Endometrial microvascular endothelial cells (primary cell): ENCODE results near the gene TNFSF10. TPM values are rescaled to one million over a fixed set of nuclear protein-coding genes. Genes with fewer than 3 reads are reported as not detected.
"Not testable (repeated sequence)": the region's sequence is repeated elsewhere in the genome, so short reads cannot be mapped to it uniquely, and the experiment has no call there.

Experiments
- in situ Hi-C: cut with HindIII; loops from 2 replicates; pipeline ENCODE4 v1.10.0; 2017; ENCODE audit warnings: low sequenced_read_pairs, low pct_unique_long_range_greater_than_20kb; ENCODE audit errors: inconsistent ontology term
- total RNA-seq: library from RNA; depleted of rRNA; stranded (reverse); fragments of >200 nt; gene quantifications from one replicate; pipeline ENCODE4 v1.2.3, GENCODE V29; 2015; ENCODE audit errors: inconsistent ontology term

The TNFSF10 gene
- total RNA-seq, 1 donor from 2014 or later: 3.5 TPM

- in situ Hi-C loops: not testable (repeated sequence)
These were observed 1.1 kb downstream of the TNFSF10 start for GRCh38 chr3:172521837-172522726.

DNA sequence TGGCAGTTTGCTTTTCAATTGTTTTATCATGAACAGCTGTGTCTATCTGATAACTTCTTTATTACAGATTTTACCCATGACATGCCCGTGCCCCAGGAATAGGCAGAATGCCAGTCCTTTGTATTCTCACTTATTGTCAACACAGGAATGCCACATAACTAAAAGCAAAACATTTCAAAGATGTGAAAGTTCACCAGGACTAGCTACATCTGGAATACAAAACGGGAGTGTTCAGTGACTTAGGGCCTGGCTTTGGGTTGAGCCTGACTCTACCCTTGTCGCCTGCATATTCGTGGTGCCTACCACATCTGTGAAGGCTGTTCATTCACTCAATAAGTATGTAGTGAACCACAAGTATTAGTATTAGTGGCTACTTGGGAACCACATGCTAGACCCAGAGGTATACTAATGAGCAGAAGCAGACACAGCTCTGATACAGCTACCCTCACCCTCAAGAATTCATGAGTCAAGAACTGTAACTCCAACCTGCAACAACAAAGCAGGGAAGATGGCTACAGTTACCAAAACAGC is 2.9 kb downstream of the TNFSF10 start:
- in situ Hi-C loops: no loop called here

DNA sequence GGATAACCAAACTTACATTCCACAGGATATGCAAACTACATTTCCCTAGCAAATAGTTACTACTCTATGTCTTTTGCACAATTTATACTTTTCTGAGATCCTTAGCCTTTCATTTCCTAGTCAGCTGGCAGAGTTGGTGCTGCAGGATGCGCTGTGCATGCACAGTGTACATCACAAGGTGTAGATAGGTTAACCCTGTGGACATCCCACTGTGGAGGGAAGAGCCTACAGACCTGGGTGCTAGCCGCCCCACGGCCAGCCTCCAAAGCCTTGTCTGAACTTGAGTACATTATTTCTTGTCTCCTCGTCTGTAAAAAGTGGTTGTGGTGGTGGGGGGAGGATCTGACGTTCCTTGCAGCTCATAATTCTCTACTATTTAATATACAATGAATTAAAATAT is 3.5 kb downstream of the TNFSF10 start:
- in situ Hi-C loops: no loop called here

- in situ Hi-C loops: no loop called here
These were observed 4.1 kb downstream of the TNFSF10 start for GRCh38 chr3:172518929-172519640.

DNA sequence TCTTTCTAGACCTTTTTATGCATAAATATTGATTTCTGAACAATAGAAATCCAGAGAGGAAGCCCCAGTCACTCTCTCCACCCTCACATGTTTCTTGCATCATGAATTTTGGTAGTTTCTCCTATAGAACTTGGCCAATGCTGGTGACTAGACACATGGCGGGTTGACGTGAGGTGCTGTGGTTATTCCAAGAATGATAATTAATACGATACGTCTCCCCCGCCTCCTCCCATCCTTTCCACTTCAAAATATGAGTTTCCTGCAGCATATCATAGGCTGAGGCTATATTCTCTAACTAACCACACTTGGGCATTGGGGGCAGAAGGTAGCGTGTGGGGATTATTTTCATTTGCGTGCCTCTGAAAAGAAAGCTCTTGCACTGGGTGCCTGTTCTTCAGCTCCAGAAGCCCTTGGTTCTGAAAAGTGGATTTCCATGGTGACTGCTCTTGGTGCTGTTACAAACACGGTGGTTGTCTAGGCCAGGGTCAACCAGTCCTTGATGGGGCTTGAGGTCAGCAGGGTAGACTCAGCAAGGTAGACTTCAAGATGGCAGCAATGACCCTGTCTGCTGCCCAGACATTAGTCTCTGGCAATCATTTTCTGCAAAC is 5.3 kb downstream of the TNFSF10 start:
- in situ Hi-C loops: no loop called here

DNA sequence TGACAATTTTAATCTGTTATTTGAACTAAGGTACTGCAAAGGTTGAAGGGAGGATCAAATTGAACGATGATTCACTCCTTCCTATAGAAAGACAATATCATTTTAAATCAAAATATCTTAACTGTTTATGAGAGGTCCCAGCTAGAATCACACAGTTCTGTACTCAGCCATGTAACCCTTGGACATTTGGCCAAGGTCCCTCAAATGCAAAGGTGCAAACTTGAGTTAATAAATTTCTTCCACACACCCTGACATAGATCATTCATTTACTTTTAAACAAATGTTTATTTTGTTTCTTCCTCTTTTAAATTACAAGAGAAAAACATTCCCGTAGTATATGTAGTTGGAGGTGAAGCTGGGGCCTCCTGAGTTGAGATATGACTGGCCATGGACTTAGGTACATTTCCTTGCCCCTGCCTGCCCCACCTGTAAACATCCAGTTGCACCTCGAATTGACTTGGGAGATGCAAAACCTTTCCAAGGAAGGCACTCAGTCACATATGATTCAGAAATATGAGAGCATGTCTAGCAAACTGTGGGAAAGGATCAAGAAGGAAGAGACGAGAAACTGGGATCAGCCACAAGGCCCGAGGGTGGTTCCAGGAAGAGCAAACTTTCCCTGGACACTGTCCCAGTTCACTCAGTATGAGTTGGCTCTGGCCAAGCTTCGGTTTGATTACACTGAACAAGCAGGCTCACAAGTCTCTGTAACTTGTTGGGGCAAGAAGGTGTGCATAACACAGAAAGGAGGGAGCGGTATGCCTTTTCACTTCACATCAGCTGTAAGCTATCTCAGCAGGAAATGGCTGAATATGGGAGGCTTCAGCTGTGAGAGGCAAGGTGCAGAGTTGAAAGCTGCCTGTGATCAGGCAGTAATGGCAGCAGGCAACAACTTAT is 6.7 kb downstream of the TNFSF10 start:
- in situ Hi-C loops: no loop called here

DNA sequence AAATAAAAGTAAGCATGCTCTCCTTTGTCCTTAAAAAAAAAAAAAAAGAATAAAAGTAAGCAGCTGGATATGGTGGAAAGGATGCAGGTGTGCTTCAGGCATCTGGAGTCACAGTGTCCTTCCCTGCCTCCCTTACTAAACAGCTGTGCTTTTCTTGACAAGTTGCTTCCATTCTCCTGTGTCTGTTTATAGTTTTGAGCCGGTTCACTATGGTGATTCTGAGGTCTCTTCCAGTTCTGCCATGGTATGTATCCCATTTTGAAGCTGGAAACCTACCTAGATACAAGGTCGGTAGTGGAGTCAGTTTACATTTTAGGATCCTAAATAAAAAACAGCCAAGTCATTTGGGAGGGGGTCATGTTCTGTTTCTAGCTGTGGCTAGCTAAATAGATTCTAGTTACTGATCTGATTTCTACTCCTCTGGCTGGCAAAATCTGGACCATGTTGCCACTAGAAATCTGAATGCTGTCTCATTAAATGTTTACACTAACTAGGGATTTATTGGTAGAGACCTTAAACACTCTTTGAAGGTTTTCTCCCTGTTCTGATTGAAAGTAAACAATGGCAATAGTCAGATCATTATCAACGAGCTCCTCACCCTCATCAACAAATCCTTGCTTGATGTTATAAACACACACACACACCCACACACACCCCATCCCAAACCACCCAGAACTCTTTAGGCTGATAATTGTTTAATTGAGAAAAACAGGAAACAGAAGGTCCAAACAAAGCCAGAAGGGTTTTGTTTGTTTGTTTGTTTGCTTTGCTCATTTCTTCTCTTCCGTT is 7.9 kb downstream of the TNFSF10 start:
- in situ Hi-C loops: no loop called here

DNA sequence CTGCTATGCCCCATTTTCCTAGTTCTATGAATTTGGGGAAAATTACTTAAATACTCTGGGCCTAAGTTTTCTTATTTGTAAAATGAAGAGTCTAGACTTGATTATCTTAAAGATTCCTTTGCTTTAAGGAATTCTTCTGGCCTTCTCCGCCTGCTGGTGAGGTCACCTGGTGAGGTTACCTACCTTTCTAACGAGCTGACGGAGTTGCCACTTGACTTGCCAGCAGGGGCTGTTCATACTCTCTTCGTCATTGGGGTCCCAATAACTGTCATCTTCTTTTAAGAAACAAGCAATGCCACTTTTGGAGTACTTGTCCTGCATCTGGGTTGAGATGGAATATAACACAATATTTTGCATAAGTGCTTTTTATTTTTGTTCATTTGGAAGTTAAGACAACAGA is 8.6 kb downstream of the TNFSF10 start:
- in situ Hi-C loops: no loop called here

GRCh38 chr3:172513488-172513887 is 9.7 kb downstream of the TNFSF10 start:
- in situ Hi-C loops: no loop called here

DNA sequence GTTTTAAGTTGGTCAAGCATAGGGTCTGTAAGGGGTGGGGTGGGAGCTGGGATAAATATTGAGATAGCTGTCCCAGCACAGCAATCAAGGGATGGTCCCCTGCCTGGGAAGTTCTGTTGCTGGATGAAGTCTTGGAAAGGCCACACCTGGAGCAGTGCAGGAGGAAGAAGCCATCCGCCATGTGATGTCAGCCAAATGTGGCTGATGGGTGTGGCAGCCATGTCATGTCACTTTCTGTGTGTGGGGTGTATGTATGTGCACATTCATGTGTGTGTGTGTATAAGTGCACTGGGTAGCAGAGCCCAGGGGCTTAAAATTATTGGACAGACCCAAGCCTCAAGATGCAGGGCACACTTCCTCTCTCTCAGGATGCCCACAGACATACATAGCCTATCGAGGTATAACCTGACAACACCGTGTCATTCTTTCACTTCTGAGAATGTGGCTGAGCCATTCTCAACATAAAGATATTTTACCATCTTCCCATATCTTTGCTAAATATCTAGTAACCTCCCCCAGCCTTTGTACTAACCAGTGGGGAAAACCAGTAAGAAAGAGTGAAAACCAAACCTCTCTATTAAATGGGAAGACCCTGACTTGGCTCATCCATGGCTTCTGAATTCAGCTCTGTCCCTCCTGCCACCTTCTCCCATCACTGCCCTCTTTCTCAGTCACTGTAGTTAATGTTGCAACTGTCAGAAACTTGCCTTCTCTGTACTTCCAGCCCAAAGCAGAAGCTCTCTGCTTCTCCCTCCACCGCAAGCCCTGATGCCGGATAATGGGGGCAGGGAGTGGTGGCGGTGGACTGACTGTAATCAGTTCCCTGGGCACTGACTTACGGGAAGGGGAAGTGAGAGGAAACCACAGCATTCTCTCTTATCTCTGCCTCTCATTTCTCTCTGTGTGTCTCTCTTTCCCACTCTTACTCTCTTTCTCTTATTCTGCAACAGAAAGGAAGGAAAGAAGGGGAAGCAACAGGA is 11.2 kb downstream of the TNFSF10 start:
- in situ Hi-C loops: no loop called here

DNA sequence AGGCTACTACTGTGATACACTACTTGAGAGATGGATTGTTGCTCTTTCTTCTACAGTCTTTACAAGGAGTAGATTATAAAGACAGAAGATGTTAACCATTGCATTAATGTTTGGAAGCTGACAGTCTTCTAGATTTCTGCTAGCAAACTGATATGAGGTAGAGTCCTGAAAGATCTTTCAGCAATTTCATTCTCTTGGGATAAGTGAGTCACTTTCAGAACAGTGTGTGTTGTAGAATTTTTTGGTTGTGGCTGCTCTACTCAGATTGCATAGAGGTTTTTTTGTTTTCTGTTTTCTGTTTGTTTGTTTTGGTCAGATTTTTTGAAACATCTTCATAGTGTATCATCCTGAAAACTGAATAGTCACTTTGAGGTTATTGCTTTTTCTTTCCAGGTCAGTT is 17.1 kb downstream of the TNFSF10 start:
- in situ Hi-C loops: no loop called here

DNA sequence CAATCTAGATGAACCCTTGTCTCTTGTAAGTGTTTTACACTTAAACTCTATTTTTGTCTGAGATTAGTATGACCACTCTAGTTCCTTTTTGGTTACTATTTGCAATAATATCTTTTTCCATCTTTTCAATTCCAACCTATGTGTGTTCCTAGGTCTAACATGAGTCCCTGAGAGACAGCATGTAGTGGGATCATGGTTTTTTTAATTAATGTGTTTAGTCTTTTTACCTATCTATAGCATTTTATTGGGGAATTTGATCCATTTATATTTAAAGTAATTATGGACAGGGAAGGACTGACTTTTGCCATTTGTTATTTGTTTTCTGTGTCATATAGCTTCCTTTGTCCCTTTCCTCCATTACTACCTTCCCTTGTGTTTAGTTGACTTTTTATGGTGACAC is 21.7 kb downstream of the TNFSF10 start:
- in situ Hi-C loops: no loop called here

DNA sequence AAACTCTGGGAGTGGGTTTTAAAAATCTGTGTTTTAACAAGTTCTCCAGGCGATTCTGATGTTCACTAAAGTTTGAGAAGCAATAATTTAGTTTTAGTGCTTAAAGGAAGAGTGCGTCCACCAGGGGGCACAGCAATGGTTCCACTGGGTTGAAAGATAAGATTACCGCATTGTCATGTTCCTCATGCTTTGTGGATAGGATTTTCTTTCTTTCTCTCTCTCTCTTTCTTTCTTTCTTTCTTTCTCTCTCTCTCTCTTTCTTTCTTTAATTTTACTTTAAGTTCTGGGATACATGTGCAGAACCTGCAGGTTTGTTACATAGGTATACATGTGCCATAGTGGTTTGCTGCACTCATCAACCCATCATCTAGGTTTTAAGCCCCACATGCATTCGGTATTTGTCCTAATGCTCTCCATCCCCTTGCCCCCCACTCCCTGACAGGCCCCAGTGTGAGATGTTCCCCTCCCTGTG is 33.0 kb downstream of the TNFSF10 start:
- in situ Hi-C loops: not testable (repeated sequence)

- in situ Hi-C loops: no loop called here
These were observed 45.1 kb downstream of the TNFSF10 start for GRCh38 chr3:172478116-172478515.

- in situ Hi-C loops: no loop called here
These were observed 46.9 kb downstream of the TNFSF10 start for GRCh38 chr3:172476347-172476746.

GRCh38 chr3:172475703-172476102 is 47.5 kb downstream of the TNFSF10 start:
- in situ Hi-C loops: no loop called here

DNA sequence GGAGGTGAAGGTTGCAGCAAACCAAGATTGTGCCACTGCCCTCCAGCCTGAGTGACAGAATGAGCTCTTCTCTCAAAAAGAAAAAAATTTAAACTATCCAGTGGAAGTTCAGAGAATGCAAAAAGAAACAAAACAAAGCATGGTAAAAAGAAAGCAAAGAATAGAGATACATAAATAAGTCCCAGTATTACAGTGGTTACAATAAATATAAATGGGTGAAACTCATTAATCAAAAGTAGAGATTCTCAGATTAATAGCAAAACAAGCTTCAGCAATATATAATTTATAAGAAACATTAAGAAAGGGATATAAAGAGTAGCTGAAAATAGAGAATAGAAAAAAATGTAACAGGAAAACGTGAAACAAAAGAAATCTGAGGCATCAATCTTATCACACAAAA is 51.3 kb downstream of the TNFSF10 start:
- in situ Hi-C loops: no loop called here
